Measurements from ENCODE around the gene IGSF10.

IGSF10 gene

GRCh38 chr3:151456065-151456464 lies 4.8 kb downstream of the IGSF10 start:
- Histone ChIP-seq H3K9ac (ENCODE audit: low read length) (no peak overlapping the region), H3K4me3 (ENCODE audit: low read length) (no peak overlapping the region), H3K27me3 (ENCODE audit: control insufficient read depth, insufficient read depth, low read length) (no peaks in the 10 kb centered on the region), H3K36me3 (ENCODE audit: control insufficient read depth, insufficient read depth, low read length) (no peaks in the 10 kb centered on the region), H3K4me1 (ENCODE audit: control insufficient read depth, insufficient read depth, low read length) (no peaks in the 10 kb centered on the region), H3K27ac (ENCODE audit: low read depth, low read length) (no peak overlapping the region)

GRCh38 chr3:151452841-151453240 lies 8.0 kb downstream of the IGSF10 start:
- Histone ChIP-seq H3K36me3 (ENCODE audit: control insufficient read depth, insufficient read depth, low read length) (no peaks in the 10 kb centered on the region), H3K27me3 (ENCODE audit: control insufficient read depth, insufficient read depth, low read length) (no peaks in the 10 kb centered on the region), H3K9ac (ENCODE audit: low read length) (no peak overlapping the region), H3K4me1 (ENCODE audit: control insufficient read depth, insufficient read depth, low read length) (no peaks in the 10 kb centered on the region), H3K27ac (ENCODE audit: low read depth, low read length) (no peak overlapping the region), H3K4me3 (ENCODE audit: low read length) (no peak overlapping the region)

GRCh38 chr3:151452368-151452767 lies 8.5 kb downstream of the IGSF10 start:
- Histone ChIP-seq H3K4me1 (ENCODE audit: control insufficient read depth, insufficient read depth, low read length) (no peaks in the 10 kb centered on the region), H3K27ac (ENCODE audit: low read depth, low read length) (no peak overlapping the region), H3K9ac (ENCODE audit: low read length) (no peak overlapping the region), H3K36me3 (ENCODE audit: control insufficient read depth, insufficient read depth, low read length) (no peaks in the 10 kb centered on the region), H3K4me3 (ENCODE audit: low read length) (no peak overlapping the region), H3K27me3 (ENCODE audit: control insufficient read depth, insufficient read depth, low read length) (no peaks in the 10 kb centered on the region)

- Histone ChIP-seq H3K27me3 (ENCODE audit: control insufficient read depth, insufficient read depth, low read length) (no peaks in the 10 kb centered on the region), H3K4me1 (ENCODE audit: control insufficient read depth, insufficient read depth, low read length) (no peaks in the 10 kb centered on the region), H3K36me3 (ENCODE audit: control insufficient read depth, insufficient read depth, low read length) (no peaks in the 10 kb centered on the region), H3K9ac (ENCODE audit: low read length) (no peak overlapping the region), H3K27ac (ENCODE audit: low read depth, low read length) (no peak overlapping the region), H3K4me3 (ENCODE audit: low read length) (no peak overlapping the region)
Observed at GRCh38 chr3:151446002-151446340, 14.9 kb downstream of the IGSF10 start.

GRCh38 chr3:151445273-151446001 lies 15.4 kb downstream of the IGSF10 start:
- Histone ChIP-seq H3K27ac (ENCODE audit: low read depth, low read length) (no peak overlapping the region), H3K27me3 (ENCODE audit: control insufficient read depth, insufficient read depth, low read length) (no peaks in the 10 kb centered on the region), H3K4me3 (ENCODE audit: low read length) (no peak overlapping the region), H3K9ac (ENCODE audit: low read length) (no peak overlapping the region), H3K4me1 (ENCODE audit: control insufficient read depth, insufficient read depth, low read length) (no peaks in the 10 kb centered on the region), H3K36me3 (ENCODE audit: control insufficient read depth, insufficient read depth, low read length) (no peaks in the 10 kb centered on the region)

- no peaks in the 10 kb centered on the region for H3K36me3 ChIP-seq (ENCODE audit: control insufficient read depth, insufficient read depth, low read length)
- H3K9ac ChIP-seq (ENCODE audit: low read length) = no peak overlapping the region
Observed at GRCh38 chr3:151443583-151443982, 17.3 kb downstream of the IGSF10 start.

GRCh38 chr3:151440940-151441339 lies 19.9 kb downstream of the IGSF10 start:
- Histone ChIP-seq H3K4me3 (ENCODE audit: low read length) (no peak overlapping the region), H3K4me1 (ENCODE audit: control insufficient read depth, insufficient read depth, low read length) (no peaks in the 10 kb centered on the region), H3K27ac (ENCODE audit: low read depth, low read length) (no peak overlapping the region), H3K27me3 (ENCODE audit: control insufficient read depth, insufficient read depth, low read length) (no peaks in the 10 kb centered on the region), H3K9ac (ENCODE audit: low read length) (no peak overlapping the region), H3K36me3 (ENCODE audit: control insufficient read depth, insufficient read depth, low read length) (no peaks in the 10 kb centered on the region)

More at GRCh38 chr3:151443583-151443982, 17.3 kb downstream of the IGSF10 start:
- Histone ChIP-seq H3K4me3 (ENCODE audit: low read length) (no peak overlapping the region), H3K27ac (ENCODE audit: low read depth, low read length) (no peak overlapping the region), H3K4me1 (ENCODE audit: control insufficient read depth, insufficient read depth, low read length) (no peaks in the 10 kb centered on the region), H3K27me3 (ENCODE audit: control insufficient read depth, insufficient read depth, low read length) (no peaks in the 10 kb centered on the region)

- no peaks in the 10 kb centered on the region for H3K27me3 ChIP-seq (ENCODE audit: control insufficient read depth, insufficient read depth, low read length)
- no peak overlapping the region for H3K9ac ChIP-seq (ENCODE audit: low read length)
- H3K4me3 ChIP-seq (ENCODE audit: low read length) = no peak overlapping the region
Observed at GRCh38 chr3:151439652-151440125, 21.2 kb downstream of the IGSF10 start.

GRCh38 chr3:151437906-151438305 lies 23.0 kb downstream of the IGSF10 start:
- Histone ChIP-seq H3K4me3 (ENCODE audit: low read length) (no peak overlapping the region), H3K36me3 (ENCODE audit: control insufficient read depth, insufficient read depth, low read length) (no peaks in the 10 kb centered on the region), H3K27ac (ENCODE audit: low read depth, low read length) (no peak overlapping the region), H3K9ac (ENCODE audit: low read length) (no peak overlapping the region), H3K27me3 (ENCODE audit: control insufficient read depth, insufficient read depth, low read length) (no peaks in the 10 kb centered on the region), H3K4me1 (ENCODE audit: control insufficient read depth, insufficient read depth, low read length) (no peaks in the 10 kb centered on the region)

More at GRCh38 chr3:151439652-151440125, 21.2 kb downstream of the IGSF10 start:
- H3K27ac ChIP-seq (ENCODE audit: low read depth, low read length) = no peak overlapping the region
- H3K4me1 ChIP-seq (ENCODE audit: control insufficient read depth, insufficient read depth, low read length) = no peaks in the 10 kb centered on the region
- H3K36me3 ChIP-seq (ENCODE audit: control insufficient read depth, insufficient read depth, low read length) = no peaks in the 10 kb centered on the region

GRCh38 chr3:151436675-151437446 lies 24.0 kb downstream of the IGSF10 start:
- Histone ChIP-seq H3K4me3 (ENCODE audit: low read length) (no peak overlapping the region), H3K27me3 (ENCODE audit: control insufficient read depth, insufficient read depth, low read length) (no peaks in the 10 kb centered on the region), H3K36me3 (ENCODE audit: control insufficient read depth, insufficient read depth, low read length) (no peaks in the 10 kb centered on the region), H3K27ac (ENCODE audit: low read depth, low read length) (no peak overlapping the region), H3K9ac (ENCODE audit: low read length) (no peak overlapping the region), H3K4me1 (ENCODE audit: control insufficient read depth, insufficient read depth, low read length) (no peaks in the 10 kb centered on the region)

GRCh38 chr3:151434151-151434890 lies 26.5 kb downstream of the IGSF10 start:
- H3K36me3 ChIP-seq (ENCODE audit: control insufficient read depth, insufficient read depth, low read length) = no peaks in the 10 kb centered on the region
- H3K9ac ChIP-seq (ENCODE audit: low read length) = no peak overlapping the region
- no peak overlapping the region for H3K27ac ChIP-seq (ENCODE audit: low read depth, low read length)
- H3K27me3 ChIP-seq (ENCODE audit: control insufficient read depth, insufficient read depth, low read length) = no peaks in the 10 kb centered on the region
- no peaks in the 10 kb centered on the region for H3K4me1 ChIP-seq (ENCODE audit: control insufficient read depth, insufficient read depth, low read length)
- no peak overlapping the region for H3K4me3 ChIP-seq (ENCODE audit: low read length)

GRCh38 chr3:151432616-151433372 lies 28.1 kb downstream of the IGSF10 start:
- no peak overlapping the region for H3K27ac ChIP-seq (ENCODE audit: low read depth, low read length)
- H3K36me3 ChIP-seq (ENCODE audit: control insufficient read depth, insufficient read depth, low read length) = no peaks in the 10 kb centered on the region
- no peaks in the 10 kb centered on the region for H3K27me3 ChIP-seq (ENCODE audit: control insufficient read depth, insufficient read depth, low read length)
- no peak overlapping the region for H3K4me3 ChIP-seq (ENCODE audit: low read length)
- no peak overlapping the region for H3K9ac ChIP-seq (ENCODE audit: low read length)
- no peaks in the 10 kb centered on the region for H3K4me1 ChIP-seq (ENCODE audit: control insufficient read depth, insufficient read depth, low read length)

Measured in rectal smooth muscle tissue (tissue), 1 donor.